ENCODE results near the gene THYN1. TPM values are rescaled to one million over a fixed set of nuclear protein-coding genes. Genes with fewer than 3 reads are reported as not detected.
A peak's percentile ranks its signal among the peaks of the same experiment; 100 is the strongest.

Gene THYN1
- polyA plus RNA-seq, 2 donors = 22.0 to 26.8 TPM

- H3K27me3 ChIP-seq (ENCODE audit: control insufficient read depth in 1 of 2, insufficient read depth in 2 of 2, low read length in 2 of 2) = no peaks in the 10 kb centered on the region
- WGBS, 2 donors = 70 to 71% methylated on average over 6 of the region's 6 CpGs
- no peak overlapping the region for H3K27ac ChIP-seq (ENCODE audit: low read depth in 2 of 2, low read length in 1 of 2)
- H3K4me1 ChIP-seq (ENCODE audit: control insufficient read depth in 2 of 2, insufficient read depth in 2 of 2, low read length in 1 of 2) = peaks cover 2 to 4% of the 10 kb centered on the region in 2 donors
- H3K9me3 ChIP-seq (ENCODE audit: control insufficient read depth in 2 of 2, insufficient read depth in 1 of 2, low read depth in 1 of 2, low read length in 1 of 2) = no peaks in the 10 kb centered on the region
- peaks cover 0 to 4% of the 10 kb centered on the region in 2 donors for H3K36me3 ChIP-seq (ENCODE audit: control insufficient read depth in 2 of 2, insufficient read depth in 2 of 2, low read length in 1 of 2)
- no peak overlapping the region for H3K4me3 ChIP-seq (ENCODE audit: low read depth in 1 of 2, low read length in 2 of 2)
Observed at GRCh38 chr11:134229126-134229790, 23.9 kb downstream of the THYN1 start.

DNA sequence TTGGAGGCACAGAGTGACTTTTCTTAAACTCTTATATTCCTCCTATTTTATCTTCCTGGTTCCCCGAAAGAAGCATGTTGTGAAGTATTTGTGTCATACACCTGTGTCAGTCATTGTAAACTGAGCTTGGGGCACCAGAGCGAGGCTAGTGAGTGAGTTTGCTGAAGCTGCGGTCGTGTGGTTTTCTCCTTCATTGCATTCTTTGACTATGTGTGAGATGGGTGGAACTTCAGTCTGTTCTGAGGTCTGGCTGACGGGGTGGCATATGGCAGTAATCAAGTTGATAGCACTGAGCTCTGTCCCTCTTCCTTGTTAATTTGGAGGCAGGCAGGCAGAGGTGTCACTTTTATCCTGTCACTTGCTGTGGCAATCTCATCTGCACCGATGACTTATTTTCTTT lies 24.5 kb downstream of the THYN1 start:
- Histone ChIP-seq H3K4me3 (ENCODE audit: low read depth in 1 of 2, low read length in 2 of 2) (no peak overlapping the region), H3K36me3 (ENCODE audit: control insufficient read depth in 2 of 2, insufficient read depth in 2 of 2, low read length in 1 of 2) (peaks cover 0 to 4% of the 10 kb centered on the region in 2 donors), H3K4me1 (ENCODE audit: control insufficient read depth in 2 of 2, insufficient read depth in 2 of 2, low read length in 1 of 2) (peaks cover 2 to 4% of the 10 kb centered on the region in 2 donors), H3K27me3 (ENCODE audit: control insufficient read depth in 1 of 2, insufficient read depth in 2 of 2, low read length in 2 of 2) (no peaks in the 10 kb centered on the region), H3K27ac (ENCODE audit: low read depth in 2 of 2, low read length in 1 of 2) (no peak overlapping the region), H3K9me3 (ENCODE audit: control insufficient read depth in 2 of 2, insufficient read depth in 1 of 2, low read depth in 1 of 2, low read length in 1 of 2) (no peaks in the 10 kb centered on the region)
- 83 to 86% methylated on average over 6 of the region's 6 CpGs for WGBS, 2 donors

- no peak overlapping the region for H3K27ac ChIP-seq (ENCODE audit: low read depth in 2 of 2, low read length in 1 of 2)
- H3K36me3 ChIP-seq (ENCODE audit: control insufficient read depth in 2 of 2, insufficient read depth in 2 of 2, low read length in 1 of 2) = peaks cover 0 to 2% of the 10 kb centered on the region in 2 donors
- H3K4me3 ChIP-seq (ENCODE audit: low read depth in 1 of 2, low read length in 2 of 2) = no peak overlapping the region
- no peaks in the 10 kb centered on the region for H3K9me3 ChIP-seq (ENCODE audit: control insufficient read depth in 2 of 2, insufficient read depth in 1 of 2, low read depth in 1 of 2, low read length in 1 of 2)
- H3K4me1 ChIP-seq (ENCODE audit: control insufficient read depth in 2 of 2, insufficient read depth in 2 of 2, low read length in 1 of 2) = peaks cover 2 to 7% of the 10 kb centered on the region in 2 donors
- 78 to 90% methylated on average over 5 of the region's 5 CpGs for WGBS, 2 donors
- H3K27me3 ChIP-seq (ENCODE audit: control insufficient read depth in 1 of 2, insufficient read depth in 2 of 2, low read length in 2 of 2) = no peaks in the 10 kb centered on the region
Observed at GRCh38 chr11:134226806-134227325, 26.3 kb downstream of the THYN1 start.

- no peaks in the 10 kb centered on the region for H3K27me3 ChIP-seq (ENCODE audit: control insufficient read depth in 1 of 2, insufficient read depth in 2 of 2, low read length in 2 of 2)
- H3K4me3 ChIP-seq (ENCODE audit: low read depth in 1 of 2, low read length in 2 of 2) = peak overlapping the region; percentile 92 to 93
- no peaks in the 10 kb centered on the region for H3K9me3 ChIP-seq (ENCODE audit: control insufficient read depth in 2 of 2, insufficient read depth in 1 of 2, low read depth in 1 of 2, low read length in 1 of 2)
- 1% methylated on average over 68 to 93 of the region's 93 CpGs for WGBS, 2 donors
- peak overlapping the region; percentile 78 to 95 for H3K27ac ChIP-seq (ENCODE audit: low read depth in 2 of 2, low read length in 1 of 2)
- peaks cover 0 to 4% of the 10 kb centered on the region in 2 donors for H3K4me1 ChIP-seq (ENCODE audit: control insufficient read depth in 2 of 2, insufficient read depth in 2 of 2, low read length in 1 of 2)
- no peaks in the 10 kb centered on the region for H3K36me3 ChIP-seq (ENCODE audit: control insufficient read depth in 2 of 2, insufficient read depth in 2 of 2, low read length in 1 of 2)
Observed at GRCh38 chr11:134224710-134225664, 28.2 kb downstream of the THYN1 start.

GRCh38 chr11:134223836-134224709 lies 29.1 kb downstream of the THYN1 start, which contains the start of the genes NCAPD3 and VPS26B:
Gene NCAPD3, minus strand, starts transcription at chr11:134223967. Its CDS starts 41 bp downstream, at chr11:134223926.
Gene VPS26B, plus strand, starts transcription at chr11:134224671. Its CDS starts 452 bp downstream, at chr11:134225123.
- Histone ChIP-seq H3K9me3 (ENCODE audit: control insufficient read depth in 2 of 2, insufficient read depth in 1 of 2, low read depth in 1 of 2, low read length in 1 of 2) (no peaks in the 10 kb centered on the region), H3K27me3 (ENCODE audit: control insufficient read depth in 1 of 2, insufficient read depth in 2 of 2, low read length in 2 of 2) (no peaks in the 10 kb centered on the region), H3K36me3 (ENCODE audit: control insufficient read depth in 2 of 2, insufficient read depth in 2 of 2, low read length in 1 of 2) (no peaks in the 10 kb centered on the region), H3K4me1 (ENCODE audit: control insufficient read depth in 2 of 2, insufficient read depth in 2 of 2, low read length in 1 of 2) (peaks cover 0 to 4% of the 10 kb centered on the region in 2 donors), H3K27ac (ENCODE audit: low read depth in 2 of 2, low read length in 1 of 2) (peak within 1 kb of the TSS; percentile 82 to 95), H3K4me3 (ENCODE audit: low read depth in 1 of 2, low read length in 2 of 2) (peak within 1 kb of the TSS; percentile 92 to 93)
- 0% methylated on average over 72 to 89 of the region's 89 CpGs for WGBS, 2 donors

DNA sequence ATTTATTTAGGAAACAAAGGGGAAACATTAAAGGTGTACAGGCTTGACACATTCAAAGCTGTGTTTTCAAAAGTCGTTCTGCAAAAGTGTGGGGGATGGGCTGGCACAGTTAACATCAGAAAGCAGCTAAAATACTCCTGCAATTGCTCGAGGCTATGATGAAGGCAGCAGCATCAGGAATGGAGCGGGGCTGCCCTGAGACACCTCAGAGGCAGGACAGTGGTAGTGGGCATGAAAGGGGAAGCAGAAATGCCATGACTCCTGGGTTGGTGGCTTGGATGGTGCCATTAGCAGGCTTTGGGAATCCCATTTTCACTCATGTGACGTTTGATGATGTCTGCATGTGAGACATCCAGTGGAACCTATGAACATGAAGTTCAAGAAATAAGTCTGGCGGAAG lies 30.0 kb downstream of the THYN1 start:
- H3K9me3 ChIP-seq (ENCODE audit: control insufficient read depth in 2 of 2, insufficient read depth in 1 of 2, low read depth in 1 of 2, low read length in 1 of 2) = no peaks in the 10 kb centered on the region
- H3K36me3 ChIP-seq (ENCODE audit: control insufficient read depth in 2 of 2, insufficient read depth in 2 of 2, low read length in 1 of 2) = peaks cover 0 to 4% of the 10 kb centered on the region in 2 donors
- H3K4me1 ChIP-seq (ENCODE audit: control insufficient read depth in 2 of 2, insufficient read depth in 2 of 2, low read length in 1 of 2) = peaks cover 0 to 4% of the 10 kb centered on the region in 2 donors
- H3K27me3 ChIP-seq (ENCODE audit: control insufficient read depth in 1 of 2, insufficient read depth in 2 of 2, low read length in 2 of 2) = no peaks in the 10 kb centered on the region
- peak overlapping the region; percentile 92 to 93 for H3K4me3 ChIP-seq (ENCODE audit: low read depth in 1 of 2, low read length in 2 of 2)
- no peak overlapping the region for H3K27ac ChIP-seq (ENCODE audit: low read depth in 2 of 2, low read length in 1 of 2)
- WGBS, 2 donors = 8% methylated on average over 5 of the region's 5 CpGs

DNA sequence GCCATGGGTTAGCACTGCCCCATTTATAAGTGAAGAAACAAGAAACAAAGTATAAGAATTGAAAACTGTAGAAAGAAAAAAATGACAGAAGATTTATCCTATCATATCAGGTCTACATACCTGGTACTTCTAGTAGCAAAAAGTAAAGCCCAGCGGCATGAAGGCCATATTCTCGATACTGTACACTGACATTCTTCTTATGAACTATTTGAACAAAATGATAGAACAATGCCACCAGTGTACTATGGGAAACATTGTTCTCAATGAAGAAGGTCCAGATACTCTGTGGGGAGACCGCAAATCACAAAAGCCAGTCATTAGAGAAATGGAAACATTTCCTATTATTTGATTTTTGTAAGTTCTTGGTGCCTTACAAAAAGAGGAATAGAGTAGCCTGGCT lies 36.3 kb downstream of the THYN1 start:
- peaks cover 0 to 4% of the 10 kb centered on the region in 2 donors for H3K36me3 ChIP-seq (ENCODE audit: control insufficient read depth in 2 of 2, insufficient read depth in 2 of 2, low read length in 1 of 2)
- 96 to 98% methylated on average over 3 of the region's 3 CpGs for WGBS, 2 donors

GRCh38 chr11:134215836-134216235 lies 37.3 kb downstream of the THYN1 start:
- H3K36me3 ChIP-seq (ENCODE audit: control insufficient read depth in 2 of 2, insufficient read depth in 2 of 2, low read length in 1 of 2) = peaks cover 0 to 4% of the 10 kb centered on the region in 2 donors
- H3K27me3 ChIP-seq (ENCODE audit: control insufficient read depth in 1 of 2, insufficient read depth in 2 of 2, low read length in 2 of 2) = no peaks in the 10 kb centered on the region
- no peaks in the 10 kb centered on the region for H3K4me1 ChIP-seq (ENCODE audit: control insufficient read depth in 2 of 2, insufficient read depth in 2 of 2, low read length in 1 of 2)
- H3K27ac ChIP-seq (ENCODE audit: low read depth in 2 of 2, low read length in 1 of 2) = no peak overlapping the region
- H3K4me3 ChIP-seq (ENCODE audit: low read depth in 1 of 2, low read length in 2 of 2) = no peak overlapping the region
- 89 to 90% methylated on average over 7 of the region's 7 CpGs for WGBS, 2 donors
- no peaks in the 10 kb centered on the region for H3K9me3 ChIP-seq (ENCODE audit: control insufficient read depth in 2 of 2, insufficient read depth in 1 of 2, low read depth in 1 of 2, low read length in 1 of 2)

More for the DNA sequence above, 36.3 kb downstream of the THYN1 start:
- Histone ChIP-seq H3K4me3 (ENCODE audit: low read depth in 1 of 2, low read length in 2 of 2) (no peak overlapping the region), H3K27me3 (ENCODE audit: control insufficient read depth in 1 of 2, insufficient read depth in 2 of 2, low read length in 2 of 2) (no peaks in the 10 kb centered on the region), H3K9me3 (ENCODE audit: control insufficient read depth in 2 of 2, insufficient read depth in 1 of 2, low read depth in 1 of 2, low read length in 1 of 2) (no peaks in the 10 kb centered on the region), H3K4me1 (ENCODE audit: control insufficient read depth in 2 of 2, insufficient read depth in 2 of 2, low read length in 1 of 2) (no peaks in the 10 kb centered on the region), H3K27ac (ENCODE audit: low read depth in 2 of 2, low read length in 1 of 2) (no peak overlapping the region)

Measured in esophagus (tissue), 2 donors.